NCI-H2196 (cell line): ENCODE data around the gene ALG9.

ENCODE experiments used
- DNase-seq: peaks from one replicate; lab custom pipeline; 2025; ENCODE audit not compliant: unreplicated experiment; lab: John Stamatoyannopoulos, UW

Gene ALG9

GRCh38 chr11:111882202-111882601, 10.8 kb upstream of the ALG9 start:
- DNase-seq: no peak

GRCh38 chr11:111879637-111879960, 8.2 kb upstream of the ALG9 start:
- no peak for DNase-seq

GRCh38 chr11:111878849-111879636, 7.7 kb upstream of the ALG9 start, which contains the start of the genes CFAP68 and FDXACB1:
Gene CFAP68, plus strand, starts transcription at chr11:111879541. Its CDS starts 20 bp downstream, at chr11:111879561.
Gene FDXACB1, minus strand, starts transcription at chr11:111879165. Its CDS starts 33 bp downstream, at chr11:111879132.
- peak; percentile 98 for DNase-seq

- peak; percentile 25 for DNase-seq
These were observed 7.0 kb upstream of the ALG9 start for GRCh38 chr11:111878385-111878848.

GRCh38 chr11:111871693-111872161, 346 bp upstream of the ALG9 start:
- no peak for DNase-seq

- DNase-seq: no peak
These were observed 877 bp downstream of the ALG9 start for GRCh38 chr11:111870522-111870885.

- DNase-seq: no peak
These were observed 1.3 kb downstream of the ALG9 start for GRCh38 chr11:111870113-111870512.

GRCh38 chr11:111860257-111860656, 11.1 kb downstream of the ALG9 start:
- no peak for DNase-seq

GRCh38 chr11:111855506-111855905, 15.9 kb downstream of the ALG9 start:
- DNase-seq: no peak

- DNase-seq: no peak
These were observed 19.3 kb downstream of the ALG9 start for GRCh38 chr11:111852103-111852502.

- peak; percentile 15 for DNase-seq
These were observed 19.7 kb downstream of the ALG9 start for GRCh38 chr11:111851636-111852035.

GRCh38 chr11:111851067-111851466, 20.3 kb downstream of the ALG9 start:
- DNase-seq: no peak

GRCh38 chr11:111849631-111850030, 21.8 kb downstream of the ALG9 start:
- DNase-seq: no peak

GRCh38 chr11:111846636-111847035, 24.7 kb downstream of the ALG9 start:
- no peak for DNase-seq

GRCh38 chr11:111846063-111846462, 25.3 kb downstream of the ALG9 start:
- DNase-seq: no peak

GRCh38 chr11:111845276-111846028, 25.9 kb downstream of the ALG9 start:
- DNase-seq: no peak

GRCh38 chr11:111843661-111844060, 27.7 kb downstream of the ALG9 start:
- DNase-seq: no peak

GRCh38 chr11:111841370-111842053, 29.9 kb downstream of the ALG9 start:
- peak; percentile 86 for DNase-seq

- no peak for DNase-seq
These were observed 31.2 kb downstream of the ALG9 start for GRCh38 chr11:111840143-111840542.

- no peak for DNase-seq
These were observed 33.3 kb downstream of the ALG9 start for GRCh38 chr11:111838054-111838453.

GRCh38 chr11:111837366-111837891, 34.0 kb downstream of the ALG9 start:
- DNase-seq: no peak
